NCI-H524 (cell line): ENCODE results near the gene GORASP1.

Experiments used
- DNase-seq, 2 experiments: peaks; one replicate each; lab custom pipeline; 2025; lab: John Stamatoyannopoulos, UW

GORASP1 gene

DNA sequence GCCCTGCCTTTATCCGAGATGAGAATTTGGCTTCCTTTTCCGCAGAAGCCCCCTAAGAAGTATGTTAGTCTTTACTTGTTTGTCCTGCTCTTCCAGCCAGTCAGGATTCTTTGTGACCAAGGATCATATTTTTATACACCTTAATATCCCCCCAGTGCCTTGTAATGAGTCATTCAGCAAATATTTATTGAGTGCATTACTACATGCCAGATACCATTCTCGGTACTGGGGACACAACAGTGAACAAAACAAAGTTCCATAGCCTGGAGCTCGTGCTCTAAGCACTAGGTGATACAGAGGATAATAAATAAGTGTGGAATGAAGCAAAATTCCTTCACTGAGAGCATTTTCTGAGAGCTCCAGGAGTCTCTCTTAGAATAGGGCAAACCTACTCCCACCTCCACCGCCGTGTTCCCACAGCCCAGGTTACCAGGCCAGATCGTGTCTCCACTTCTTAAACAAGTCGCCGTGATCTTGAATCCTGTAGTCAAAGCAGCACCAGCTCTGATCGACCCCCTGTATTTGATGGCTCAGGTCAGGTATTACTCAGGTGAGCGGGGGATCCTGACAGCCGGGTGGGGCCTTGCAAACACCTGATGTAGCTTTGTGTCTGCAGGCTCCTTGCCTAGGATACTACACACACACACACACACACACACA is 18.5 kb upstream of the GORASP1 start:
- DNase-seq: no peak

GRCh38 chr3:39124876-39125840 is 17.7 kb upstream of the GORASP1 start:
- peak in 1 of 2 experiments; percentile 21 for DNase-seq

GRCh38 chr3:39122813-39123212 is 15.4 kb upstream of the GORASP1 start:
- DNase-seq: no peak

GRCh38 chr3:39121621-39122020 is 14.2 kb upstream of the GORASP1 start:
- no peak for DNase-seq

DNA sequence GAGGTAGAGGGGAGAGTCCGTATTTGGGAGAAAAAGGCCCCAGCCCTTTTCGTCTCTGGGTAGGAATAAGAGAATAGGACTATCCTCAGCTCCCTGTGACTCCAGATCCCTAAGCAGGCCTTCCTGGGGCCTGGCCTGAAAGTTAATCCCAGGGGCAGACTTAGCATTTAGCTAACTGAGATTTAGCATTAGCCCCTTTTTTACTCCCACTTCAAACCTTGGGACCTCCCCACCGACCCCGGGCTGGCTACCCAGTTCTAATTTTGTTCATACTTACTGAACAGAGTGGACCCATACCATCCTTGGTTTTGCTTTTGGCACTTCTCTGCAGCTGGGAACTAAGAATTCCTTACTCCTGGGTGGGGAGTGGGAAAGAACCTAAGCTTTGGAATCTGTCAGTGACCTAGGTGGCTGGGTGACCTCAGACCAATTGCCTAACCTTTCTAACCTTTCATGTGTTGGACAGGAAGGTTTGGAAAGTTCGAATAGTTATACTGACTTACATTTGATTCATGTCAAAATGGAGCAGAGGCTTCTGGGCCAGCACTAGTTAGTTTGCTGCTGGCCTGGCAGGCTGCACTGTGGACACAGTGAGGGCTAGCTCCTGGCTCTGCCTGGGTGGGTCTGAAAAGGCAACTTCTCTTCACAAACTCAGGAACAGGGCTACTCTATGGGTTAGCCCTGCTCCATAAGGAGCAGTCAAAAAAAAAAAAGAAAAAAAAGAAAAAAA is 11.7 kb upstream of the GORASP1 start:
- DNase-seq: no peak

DNA sequence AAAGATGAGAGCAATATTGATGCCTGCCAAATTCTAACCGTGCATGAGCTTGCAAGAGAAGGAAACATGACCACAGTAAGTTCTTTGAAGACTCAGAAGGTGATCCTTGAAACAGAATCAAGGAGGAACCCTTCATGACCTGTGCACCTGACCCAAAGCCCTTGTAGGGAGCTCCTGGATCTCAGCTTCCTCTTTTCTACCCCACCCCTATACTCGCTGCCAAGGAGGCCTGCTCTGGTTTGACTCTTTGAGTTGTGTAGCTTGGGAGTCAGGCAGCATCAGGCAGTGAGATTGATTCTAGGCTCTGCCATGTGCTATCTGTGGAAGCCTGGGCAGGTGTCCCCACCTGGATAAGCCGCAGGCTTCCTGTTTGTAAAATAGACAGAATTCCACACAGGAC is 10.7 kb upstream of the GORASP1 start:
- no peak for DNase-seq

GRCh38 chr3:39115870-39116269 is 8.4 kb upstream of the GORASP1 start:
- DNase-seq: no peak

DNA sequence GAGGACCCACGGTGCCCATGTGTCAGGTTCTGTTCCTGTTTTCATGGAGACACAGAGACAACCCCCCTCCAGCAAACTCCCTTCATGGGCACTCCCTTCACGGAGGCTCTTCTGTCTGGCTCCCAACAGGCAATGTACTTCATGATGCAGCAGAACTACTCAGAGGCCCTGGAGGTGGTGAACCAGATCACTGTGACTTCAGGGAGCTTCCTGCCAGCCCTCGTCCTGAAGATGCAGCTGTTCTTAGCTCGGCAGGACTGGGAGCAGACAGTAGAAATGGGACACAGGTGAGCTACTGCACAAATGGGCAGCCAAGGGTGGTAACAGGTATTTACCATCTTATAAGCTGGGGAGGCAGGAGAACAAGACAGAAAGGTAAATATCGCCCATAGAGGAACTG is 7.0 kb upstream of the GORASP1 start:
- DNase-seq: no peak

GRCh38 chr3:39113291-39113690 is 5.9 kb upstream of the GORASP1 start:
- no peak for DNase-seq

GRCh38 chr3:39112535-39112934 is 5.1 kb upstream of the GORASP1 start:
- no peak for DNase-seq

GRCh38 chr3:39112113-39112512 is 4.7 kb upstream of the GORASP1 start:
- no peak for DNase-seq

GRCh38 chr3:39110041-39110639 is 2.7 kb upstream of the GORASP1 start:
- no peak for DNase-seq

DNA sequence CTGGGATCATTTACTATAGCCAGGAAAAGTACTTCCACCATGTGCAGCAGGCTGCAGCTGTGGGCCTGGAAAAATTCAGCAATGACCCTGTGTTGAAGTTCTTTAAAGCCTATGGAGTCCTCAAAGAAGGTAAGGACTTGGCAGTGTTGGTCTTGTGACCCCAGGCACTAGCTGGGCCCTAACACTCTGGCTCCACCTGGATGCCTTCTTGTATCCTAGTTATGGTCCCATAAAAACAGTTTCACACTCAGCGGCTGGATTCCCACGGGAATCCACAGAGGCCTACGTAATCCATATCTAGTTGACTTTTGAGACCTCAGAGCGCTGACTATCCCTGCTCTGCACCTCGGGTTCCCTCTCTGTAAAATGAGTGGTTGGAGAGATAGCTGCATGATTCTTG is 1.7 kb upstream of the GORASP1 start:
- DNase-seq: no peak

GRCh38 chr3:39108200-39108710 is 828 bp upstream of the GORASP1 start:
- no peak for DNase-seq

DNA sequence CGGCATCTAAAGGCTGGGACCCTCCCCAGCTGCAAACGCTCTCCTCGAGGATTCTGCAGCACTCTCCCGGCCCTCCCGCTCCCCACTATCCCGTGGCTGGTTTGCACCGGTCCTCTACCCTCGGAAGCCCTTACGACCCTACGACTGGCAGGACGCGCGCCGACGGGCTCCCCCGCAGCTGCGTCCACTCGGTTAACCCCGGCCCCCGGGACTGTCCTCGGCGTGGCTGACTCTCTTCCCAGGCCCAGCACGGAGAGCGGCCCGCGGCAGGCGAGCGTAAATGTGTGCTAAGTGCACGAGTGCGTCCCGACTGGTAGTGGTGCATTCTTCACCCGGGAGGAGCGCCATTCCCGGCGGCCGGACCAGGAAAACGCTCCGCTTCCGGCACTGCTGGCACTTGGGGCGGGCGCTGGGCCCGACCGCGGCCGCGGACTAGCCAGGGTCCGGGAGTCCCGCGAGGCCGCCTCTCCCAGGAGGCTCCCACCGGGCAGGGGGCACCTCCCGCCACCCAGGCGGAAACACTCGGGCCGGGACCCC is 508 bp downstream of the GORASP1 start:
- peak in 1 of 2 experiments; percentile 15 for DNase-seq

- no peak for DNase-seq
Observed at GRCh38 chr3:39106281-39106811, 1.1 kb downstream of the GORASP1 start.

GRCh38 chr3:39105687-39106063 is 1.8 kb downstream of the GORASP1 start:
- DNase-seq: no peak

GRCh38 chr3:39104961-39105686 is 2.3 kb downstream of the GORASP1 start:
- DNase-seq: peak in 1 of 2 experiments; percentile 24

GRCh38 chr3:39103791-39104552 is 3.5 kb downstream of the GORASP1 start:
- no peak for DNase-seq

GRCh38 chr3:39103324-39103693 is 4.1 kb downstream of the GORASP1 start:
- peak in 1 of 2 experiments; percentile 7 for DNase-seq
